Motor neuron (in vitro differentiated cells): ENCODE data around the gene RUVBL2. TPM values are rescaled to one million over a fixed set of nuclear protein-coding genes. Genes with fewer than 3 reads are reported as not detected.
"Not testable (repeated sequence)": the region's sequence is repeated elsewhere in the genome, so short reads cannot be mapped to it uniquely, and the experiment has no call there.

Experiments used
- ATAC-seq, 8 experiments: fragments of 200-7000 bp; cut with Tn5 transposase; replicated peaks in 6 of 8; 2 replicates each; pipeline ENCODE4 v1.8.0; 2021; ENCODE audit warnings: mild to moderate bottlenecking in 8 of 8, moderate library complexity in 8 of 8
- H3K27ac ChIP-seq, 2 donors: fragments of 250-450 bp; sonication (Bioruptor Pico); 2 replicates each; pipeline ENCODE4 v1.9.0; 2021; ENCODE audit warnings: antibody characterized with exemption in 2 of 2, mild to moderate bottlenecking in 2 of 2, moderate library complexity in 1 of 2
- H3K4me1 ChIP-seq, 2 donors: fragments of 250-450 bp; sonication (Bioruptor Pico); replicated peaks in 1 of 2; 2 replicates each; pipeline ENCODE4 v1.6.1; 2021; ENCODE audit warnings: antibody characterized with exemption in 2 of 2, mild to moderate bottlenecking in 2 of 2, moderate library complexity in 1 of 2
- H3K4me3 ChIP-seq, 5 donors: fragments of 250-450 bp; sonication (Bioruptor Pico); 2 replicates each; pipeline ENCODE4 v1.9.0; 2021; ENCODE audit warnings: antibody characterized with exemption in 5 of 5, mild to moderate bottlenecking in 5 of 5, moderate library complexity in 4 of 5
- WGBS, 10 experiments: fragments of 450-650 bp; shearing (Covaris generic); methylation state at CpG; one replicate each; pipeline ENCODE4 v1.0.0; 2022; 5-methylcytosine and 5-hydroxymethylcytosine counted together
- in situ Hi-C, 9 experiments: fragments of 400-800 bp; cut with MboI; loops; one replicate each; pipeline ENCODE4 v1.15.0; 2021; ENCODE audit warnings: low sequenced_read_pairs in 9 of 9, low pct_unique_long_range_greater_than_20kb in 2 of 9; ENCODE audit not compliant: unreplicated experiment in 9 of 9
- total RNA-seq, 8 experiments: library from RNA; unstranded; fragments of 300-600 nt; gene quantifications; 2 replicates each; pipeline versions ENCODE4 v1.2.3 to v1.2.4, GENCODE V29; 2022

RUVBL2 gene
- total RNA-seq, 8 experiments from 2014 or later: 113 to 181 (median 145) TPM

DNA sequence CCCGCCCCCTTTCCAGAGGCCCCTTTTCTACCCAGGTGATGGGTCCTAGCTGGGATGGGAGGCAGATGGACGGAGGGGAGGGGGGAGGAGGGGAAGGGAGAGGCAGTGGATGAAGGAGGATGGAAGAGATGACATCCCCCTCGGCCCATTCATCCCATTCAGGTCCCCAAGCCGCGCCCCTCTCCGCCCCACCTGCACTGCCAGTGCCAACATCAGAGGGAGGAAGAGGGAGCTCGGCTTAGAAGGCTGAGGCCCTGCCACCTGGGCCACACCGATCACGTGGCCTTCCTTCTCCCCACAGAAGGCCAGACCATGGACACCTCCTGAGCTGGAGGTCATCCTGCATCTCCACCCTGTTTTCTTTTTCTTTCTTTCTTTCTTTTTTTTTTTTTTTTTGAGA, 35.0 kb downstream of the RUVBL2 start:
- H3K4me3 ChIP-seq, in situ Hi-C loops, H3K27ac ChIP-seq, ATAC-seq, H3K4me1 ChIP-seq: not testable (repeated sequence)
- WGBS, 10 experiments: no CpG with 5 or more reads among the region's 9 CpGs

DNA sequence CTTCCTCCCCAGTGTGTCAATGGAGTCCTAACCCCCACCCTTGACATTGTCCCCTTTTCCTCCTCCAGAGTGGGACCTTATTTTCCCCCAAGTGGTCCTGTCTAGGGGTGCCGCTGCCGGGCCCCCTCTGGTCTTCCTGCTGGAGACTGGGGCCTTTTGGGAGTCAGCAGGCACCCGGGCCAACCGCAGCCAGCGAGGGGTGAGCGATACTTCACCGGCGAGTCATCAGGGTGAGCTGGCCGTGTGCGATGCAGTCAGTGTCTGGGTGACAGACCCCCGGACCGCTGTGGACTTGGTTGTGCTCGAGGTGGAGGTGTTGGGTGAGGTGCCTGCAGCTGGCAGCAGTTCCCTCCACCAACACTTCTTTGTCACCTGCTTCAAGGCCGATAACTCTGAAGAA, 36.1 kb downstream of the RUVBL2 start:
- in situ Hi-C loops, H3K4me3 ChIP-seq, H3K27ac ChIP-seq, H3K4me1 ChIP-seq, ATAC-seq: not testable (repeated sequence)
- no CpG with 5 or more reads among the region's 14 CpGs for WGBS, 10 experiments

DNA sequence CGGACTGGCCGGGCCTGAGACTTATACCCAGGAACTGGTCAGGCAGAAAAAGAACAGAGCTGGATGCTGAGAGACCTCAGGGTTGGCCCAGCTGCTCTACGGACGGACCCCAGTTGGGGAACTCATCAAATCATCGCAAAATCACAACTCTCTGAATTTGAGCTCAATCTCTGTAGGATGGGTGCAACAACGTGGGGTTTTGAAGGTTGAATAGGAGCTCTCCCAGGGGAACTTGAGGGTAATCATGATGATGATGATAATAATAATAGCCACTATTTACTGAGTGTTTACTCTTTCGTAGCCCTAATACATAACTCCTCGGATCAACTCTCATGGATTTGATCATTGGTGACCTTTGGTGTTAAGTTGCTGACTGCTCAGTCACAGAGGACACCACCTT, 36.6 kb downstream of the RUVBL2 start:
- H3K4me1 ChIP-seq, in situ Hi-C loops, H3K27ac ChIP-seq, H3K4me3 ChIP-seq, ATAC-seq: not testable (repeated sequence)
- no CpG with 5 or more reads among the region's 8 CpGs for WGBS, 10 experiments

DNA sequence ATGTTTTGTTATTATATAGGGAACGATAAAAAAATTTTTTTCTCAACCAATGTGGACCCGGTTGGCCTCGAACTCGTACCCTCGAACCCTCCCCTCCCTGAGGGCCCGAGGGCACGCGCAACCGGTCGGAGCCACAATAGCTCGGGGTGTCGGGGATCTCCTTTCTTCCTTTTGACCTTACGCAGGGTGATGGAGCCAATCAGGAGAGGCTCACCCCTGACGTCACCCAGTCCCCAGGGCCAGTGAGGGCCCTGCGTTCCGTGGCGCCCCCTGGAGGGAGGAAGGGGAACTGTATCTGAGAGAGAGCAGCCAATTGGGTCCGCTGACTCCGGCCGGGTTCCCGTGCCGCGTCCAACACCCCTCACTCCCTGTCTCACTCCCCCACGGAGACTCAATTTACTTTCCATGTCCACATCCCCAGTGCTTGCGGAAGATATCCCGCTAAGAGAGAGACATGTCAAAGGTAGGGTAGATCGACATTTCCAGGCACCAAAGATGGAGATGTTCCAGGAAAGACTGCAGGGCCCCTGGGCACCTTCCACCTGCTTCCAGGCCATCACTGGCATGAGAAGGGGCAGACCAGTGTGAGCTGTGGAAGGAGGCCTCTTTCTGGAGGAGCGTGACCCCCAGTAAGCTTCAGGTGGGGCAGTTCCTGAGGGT, 38.1 kb downstream of the RUVBL2 start, which contains the start of gene CGB2:
CGB2 (plus strand) TSS at position 249 of the 660 bp plus-strand sequence; CDS start at position 455, 206 bp downstream.
- ATAC-seq: peak in 1 of 8 experiments; percentile 23

DNA sequence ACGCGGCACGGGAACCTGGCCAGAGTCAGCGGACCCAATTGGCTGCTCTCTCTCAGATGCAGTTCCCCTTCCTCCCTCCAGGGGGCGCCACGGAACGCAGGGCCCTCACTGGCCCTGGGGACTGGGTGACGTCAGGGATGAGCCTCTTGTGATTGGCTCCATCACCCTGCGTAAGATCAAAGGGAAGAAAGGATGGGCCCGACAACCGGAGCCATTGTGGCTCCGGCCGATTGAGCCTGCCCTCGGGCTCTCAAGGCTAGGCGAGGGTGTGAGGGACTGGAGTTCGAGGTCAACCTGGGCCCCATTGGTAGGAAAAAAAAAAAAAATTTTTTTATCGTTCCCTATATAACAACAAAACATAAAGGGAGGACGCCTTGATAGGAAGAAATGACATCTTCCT, 43.1 kb downstream of the RUVBL2 start, which contains the start of gene CGB1:
CGB1 (minus strand) TSS at position 81 of the 400 bp plus-strand sequence. CDS start 184 bp downstream, outside the sequence.
- peak in 1 of 8 experiments; percentile 22 for ATAC-seq
- in situ Hi-C loops, H3K27ac ChIP-seq, H3K4me3 ChIP-seq, H3K4me1 ChIP-seq: not testable (repeated sequence)
- WGBS, 10 experiments: 0 to 100% (median 40%) methylated on average over 1 to 3 of the region's 18 CpGs; no CpG with 5 or more reads in 7 of the 10 experiments

More for the DNA sequence above, 38.1 kb downstream of the RUVBL2 start, which contains the start of gene CGB2:
- in situ Hi-C loops, H3K27ac ChIP-seq, H3K4me1 ChIP-seq, H3K4me3 ChIP-seq: not testable (repeated sequence)
- WGBS, 10 experiments: 27 to 87% (median 59%) methylated on average over 2 to 14 of the region's 28 CpGs; no CpG with 5 or more reads in 5 of the 10 experiments

DNA sequence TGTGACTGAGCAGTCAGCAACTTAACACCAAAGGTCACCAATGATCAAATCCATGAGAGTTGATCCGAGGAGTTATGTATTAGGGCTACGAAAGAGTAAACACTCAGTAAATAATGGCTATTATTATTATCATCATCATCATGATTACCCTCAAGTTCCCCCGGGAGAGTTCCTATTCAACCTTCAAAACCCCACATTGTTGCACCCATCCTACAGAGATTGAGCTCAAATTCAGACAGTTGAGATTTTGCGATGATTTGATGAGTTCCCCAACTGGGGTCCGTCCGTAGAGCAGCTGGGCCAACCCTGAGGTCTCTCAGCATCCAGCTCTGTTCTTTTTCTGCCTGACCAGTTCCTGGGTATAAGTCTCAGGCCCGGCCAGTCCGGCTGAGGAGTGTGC, 44.4 kb downstream of the RUVBL2 start:
- H3K4me1 ChIP-seq, ATAC-seq, in situ Hi-C loops, H3K27ac ChIP-seq, H3K4me3 ChIP-seq: not testable (repeated sequence)
- WGBS, 10 experiments: 80% methylated on average over 1 of the region's 8 CpGs; no CpG with 5 or more reads in 9 of the 10 experiments

DNA sequence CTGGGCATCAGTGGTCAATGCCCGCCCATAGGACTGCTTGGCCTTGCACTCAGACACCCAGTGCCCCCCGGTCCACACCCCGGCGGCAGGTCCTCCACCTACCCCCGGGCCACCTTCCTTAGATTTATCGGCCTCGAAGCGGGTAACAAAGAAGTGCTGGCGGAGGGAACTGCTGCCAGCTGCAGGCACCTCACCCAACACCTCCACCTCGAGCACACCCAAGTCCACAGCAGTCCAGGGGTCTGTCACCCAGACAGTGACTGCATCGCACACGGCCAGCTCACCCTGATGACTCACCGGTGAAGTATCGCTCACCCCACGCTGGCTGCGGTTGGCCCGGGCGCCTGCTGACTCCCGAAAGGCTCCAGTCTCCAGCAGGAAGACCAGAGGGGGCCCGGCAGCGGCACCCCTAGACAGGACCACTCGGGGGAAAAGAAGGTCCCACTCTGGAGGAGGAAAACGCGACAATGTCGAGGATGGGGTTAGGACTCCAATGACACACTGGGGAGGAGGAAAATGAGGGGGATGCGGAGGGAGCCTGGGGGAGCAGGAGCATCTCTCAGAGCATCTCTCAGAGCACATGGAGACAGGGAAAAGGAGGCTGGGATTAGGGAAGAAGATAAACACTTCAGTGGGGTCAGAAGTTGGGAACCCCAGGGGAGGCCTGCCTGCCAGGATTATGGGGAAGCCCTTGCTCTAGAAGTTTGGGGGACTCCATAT, 45.0 kb downstream of the RUVBL2 start:
- peak in 2 of 8 experiments; percentile 78 to 94 for ATAC-seq
- H3K27ac ChIP-seq, H3K4me3 ChIP-seq, in situ Hi-C loops, H3K4me1 ChIP-seq: not testable (repeated sequence)
- 20 to 84% methylated on average over 4 to 5 of the region's 26 CpGs; no CpG with 5 or more reads in 8 of the 10 experiments for WGBS, 10 experiments

DNA sequence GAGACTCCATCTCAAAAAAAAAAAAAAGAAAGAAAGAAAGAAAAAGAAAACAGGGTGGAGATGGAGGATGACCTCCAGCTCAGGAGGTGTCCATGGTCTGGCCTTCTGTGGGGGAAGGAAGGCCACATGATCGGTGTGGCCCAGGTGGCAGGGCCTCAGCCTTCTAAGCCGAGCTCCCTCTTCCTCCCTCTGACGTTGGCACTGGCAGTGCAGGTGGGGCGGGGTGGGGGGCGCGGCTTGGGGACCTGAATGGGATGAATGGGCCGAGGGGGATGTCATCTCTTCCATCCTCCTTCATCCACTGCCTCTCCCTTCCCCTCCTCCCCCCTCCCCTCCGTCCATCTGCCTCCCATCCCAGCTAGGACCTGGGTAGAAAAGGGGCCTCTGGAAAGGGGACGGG, 46.0 kb downstream of the RUVBL2 start:
- H3K4me1 ChIP-seq, in situ Hi-C loops, H3K27ac ChIP-seq, H3K4me3 ChIP-seq: not testable (repeated sequence)
- ATAC-seq: peak in 3 of 8 experiments; percentile 11 to 23 (median 19)
- no CpG with 5 or more reads among the region's 9 CpGs for WGBS, 10 experiments

DNA sequence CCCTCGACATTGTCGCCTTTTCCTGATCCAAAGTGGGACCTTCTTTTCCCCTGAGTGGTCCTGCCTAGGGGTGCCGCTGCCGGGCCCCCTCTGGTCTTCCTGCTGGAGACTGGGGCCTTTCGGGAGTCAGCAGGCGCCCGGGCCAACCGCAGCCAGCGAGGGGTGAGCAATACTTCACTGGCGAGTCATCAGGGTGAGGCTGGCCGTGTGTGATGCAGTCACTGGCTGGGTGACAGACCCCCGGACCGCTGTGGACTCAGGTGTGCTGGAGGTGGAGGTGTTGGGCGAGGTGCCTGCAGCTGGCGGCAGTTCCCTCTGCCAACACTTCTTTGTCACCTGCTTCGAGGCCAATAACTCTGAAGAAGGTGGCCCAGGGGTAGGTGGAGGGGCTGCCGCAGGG, 48.5 kb downstream of the RUVBL2 start:
- no peak for ATAC-seq
- WGBS, 10 experiments: 35 to 100% methylated on average over 1 to 2 of the region's 17 CpGs; no CpG with 5 or more reads in 8 of the 10 experiments
- H3K4me3 ChIP-seq: no peak overlapping the region
- no peaks in the 10 kb centered on the region for H3K4me1 ChIP-seq
- H3K27ac ChIP-seq: no peak overlapping the region
- in situ Hi-C loops: no loop called here

DNA sequence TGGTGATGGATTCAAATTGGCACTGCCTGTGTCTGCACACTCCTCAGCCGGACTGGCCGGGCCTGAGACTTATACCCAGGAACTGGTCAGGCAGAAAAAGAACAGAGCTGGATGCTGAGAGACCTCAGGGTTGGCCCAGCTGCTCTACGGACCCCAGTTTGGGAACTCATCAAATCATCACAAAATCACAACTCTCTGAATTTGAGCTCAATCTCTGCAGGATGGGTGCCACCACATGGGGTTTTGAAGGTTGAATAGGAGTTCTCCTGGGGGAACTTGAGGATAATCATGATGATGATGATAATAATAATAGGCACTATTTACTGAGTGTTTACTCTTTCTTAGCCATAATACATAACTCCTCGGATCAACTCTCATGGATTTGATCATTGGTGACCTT, 49.0 kb downstream of the RUVBL2 start:
- in situ Hi-C loops, H3K4me3 ChIP-seq, ATAC-seq, H3K27ac ChIP-seq, H3K4me1 ChIP-seq: not testable (repeated sequence)
- WGBS, 10 experiments: 64 to 80% methylated on average over 1 of the region's 4 CpGs; no CpG with 5 or more reads in 8 of the 10 experiments

DNA sequence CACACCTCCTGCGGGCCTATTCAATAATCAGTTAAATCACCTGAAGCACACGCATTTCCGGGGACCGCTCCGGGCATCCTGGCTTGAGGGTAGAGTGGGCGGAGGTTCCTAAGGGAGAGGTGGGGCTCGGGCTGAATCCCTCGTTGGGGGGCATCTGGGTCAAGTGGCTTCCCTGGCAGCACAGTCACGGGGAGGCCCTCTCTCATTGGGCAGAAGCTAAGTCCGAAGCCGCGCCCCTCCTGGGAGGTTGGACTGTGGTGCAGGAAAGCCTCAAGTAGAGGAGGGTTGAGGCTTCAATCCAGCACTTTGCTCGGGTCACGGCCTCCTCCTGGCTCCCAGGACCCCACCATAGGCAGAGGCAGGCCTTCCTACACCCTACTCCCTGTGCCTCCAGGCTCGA, 49.9 kb downstream of the RUVBL2 start, which contains the start of gene CGB5:
CGB5 (plus strand) TSS at position 301 of the 400 bp plus-strand sequence. CDS start 362 bp downstream, outside the sequence.
- ATAC-seq, in situ Hi-C loops, H3K4me3 ChIP-seq, H3K27ac ChIP-seq, H3K4me1 ChIP-seq: not testable (repeated sequence)
- no CpG with 5 or more reads among the region's 15 CpGs for WGBS, 10 experiments

DNA sequence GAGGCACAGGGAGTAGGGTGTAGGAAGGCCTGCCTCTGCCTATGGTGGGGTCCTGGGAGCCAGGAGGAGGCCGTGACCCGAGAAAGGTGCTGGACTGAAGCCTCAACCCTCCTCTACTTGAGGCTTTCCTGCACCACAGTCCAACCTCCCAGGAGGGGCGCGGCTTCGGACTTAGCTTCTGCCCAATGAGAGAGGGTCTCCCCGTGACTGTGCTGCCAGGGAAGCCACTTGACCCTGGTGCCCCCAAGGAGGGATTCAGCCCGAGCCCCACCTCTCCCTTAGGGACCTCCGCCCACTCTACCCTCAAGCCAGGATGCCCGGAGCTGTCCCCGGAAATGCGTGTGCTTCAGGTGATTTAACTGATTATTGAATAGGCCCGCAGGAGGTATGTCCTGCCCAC, 55.3 kb downstream of the RUVBL2 start, which contains the start of gene CGB8:
CGB8 (minus strand) TSS at position 101 of the 400 bp plus-strand sequence. CDS start 372 bp downstream, outside the sequence.
- H3K4me3 ChIP-seq, ATAC-seq, H3K4me1 ChIP-seq, H3K27ac ChIP-seq, in situ Hi-C loops: not testable (repeated sequence)
- WGBS, 10 experiments: no CpG with 5 or more reads among the region's 12 CpGs

DNA sequence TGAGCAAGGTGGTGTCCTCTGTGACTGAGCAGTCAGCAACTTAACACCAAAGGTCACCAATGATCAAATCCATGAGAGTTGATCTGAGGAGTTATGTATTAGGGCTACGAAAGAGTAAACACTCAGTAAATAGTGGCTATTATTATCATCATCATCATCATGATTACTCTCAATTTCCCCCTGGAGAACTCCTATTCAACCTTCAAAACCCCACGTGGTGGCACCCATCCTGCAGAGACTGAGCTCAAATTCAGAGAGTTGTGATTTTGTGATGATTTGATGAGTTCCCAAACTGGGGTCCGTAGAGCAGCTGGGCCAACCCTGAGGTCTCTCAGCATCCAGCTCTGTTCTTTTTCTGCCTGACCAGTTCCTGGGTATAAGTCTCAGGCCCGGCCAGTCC, 56.1 kb downstream of the RUVBL2 start:
- no CpG with 5 or more reads among the region's 4 CpGs for WGBS, 10 experiments
- H3K27ac ChIP-seq, H3K4me1 ChIP-seq, in situ Hi-C loops, ATAC-seq, H3K4me3 ChIP-seq: not testable (repeated sequence)
